Lung (tissue), 12 donors: ENCODE results near the gene LCLAT1. TPM values are rescaled to one million over a fixed set of nuclear protein-coding genes. Genes with fewer than 3 reads are reported as not detected.

Source experiments
- ATAC-seq: fragments of 200-7000 bp; cut with Tn5 transposase; one replicate; pipeline ENCODE4 v1.9.1; 2020; ENCODE audit warnings: moderate number of reproducible peaks; ENCODE audit not compliant: insufficient read depth, low FRiP score
- DNase-seq, 3 donors: peaks; one replicate each; pipeline ENCODE4 v3.0.0-alpha.2; 2013 to 2017
- H3K27ac ChIP-seq, 2 donors: one replicate each; pipeline ENCODE4 v1.5.1; 2013; ENCODE audit warnings: mild to moderate bottlenecking in 2 of 2, moderate library complexity in 2 of 2, control low read depth in 1 of 2, inconsistent platforms in 1 of 2, low read depth in 1 of 2, low read length in 1 of 2
- H3K27me3 ChIP-seq, 3 donors: one replicate each; pipeline ENCODE4 v1.5.1; 2013; ENCODE audit warnings: low read length in 2 of 3; ENCODE audit not compliant: control insufficient read depth in 3 of 3, insufficient read depth in 3 of 3
- H3K36me3 ChIP-seq, 4 donors: one replicate each; pipeline ENCODE4 v1.5.1; 2013; ENCODE audit warnings: low read length in 4 of 4, mild to moderate bottlenecking in 1 of 4, moderate library complexity in 1 of 4; ENCODE audit not compliant: control insufficient read depth in 4 of 4, insufficient read depth in 4 of 4
- H3K4me1 ChIP-seq, 5 donors: one replicate each; pipeline ENCODE4 v1.5.1; 2013; ENCODE audit warnings: low read length in 5 of 5, mild to moderate bottlenecking in 2 of 5, moderate library complexity in 1 of 5; ENCODE audit not compliant: control insufficient read depth in 5 of 5, insufficient read depth in 5 of 5
- H3K4me3 ChIP-seq: one replicate; pipeline ENCODE4 v1.5.1; 2013; ENCODE audit warnings: mild to moderate bottlenecking, control low read depth, moderate library complexity
- H3K9ac ChIP-seq, 2 donors: one replicate each; pipeline ENCODE4 v1.5.1; 2013; ENCODE audit warnings: low read length in 2 of 2, control low read depth in 1 of 2; ENCODE audit not compliant: insufficient read depth in 1 of 2
- H3K9me3 ChIP-seq, 4 donors: one replicate each; pipeline ENCODE4 v1.5.1; 2013; ENCODE audit warnings: low read length in 3 of 4, mild to moderate bottlenecking in 1 of 4, moderate library complexity in 1 of 4; ENCODE audit not compliant: control insufficient read depth in 4 of 4, insufficient read depth in 3 of 4
- WGBS, 2 donors: extraction: QIAGEN DNeasy Blood & Tissue Kit; methylation state at CpG; one replicate each; pipeline ENCODE4 v1.1.7; 2013; 5-methylcytosine and 5-hydroxymethylcytosine counted together
- polyA plus RNA-seq, 2 donors: library from polyadenylated mRNA; stranded (reverse); fragments of 200-250 nt; gene quantifications; one replicate each; pipeline ENCODE4 v1.2.1, GENCODE V29; 2013
- total RNA-seq, 2 donors: library from RNA; depleted of rRNA in 1 of 2; stranded (reverse); fragments of >200 nt in 1 of 2; gene quantifications; one replicate each; pipeline ENCODE4 v1.2.1, GENCODE V29; 2014 to 2021
- TF ChIP-seq, protein P1 (sequence below): IDR thresholded peaks from 2 replicates; pipeline ENCODE4 v1.5.1; 2012; ENCODE audit warnings: mild to moderate bottlenecking; ENCODE audit errors: control extremely low read depth, extremely low read depth
- donor health status: control.
- donor health status: control.
- donor health status: Bipolar disorder and iron deficiency.
- donor health status: healthy.
- donor health status: DM: yes; HTN: yes; CAD: no.

LCLAT1 gene
- total and polyA plus RNA-seq, 4 donors, result 2.4 to 24.2 (median 10.8) TPM

DNA sequence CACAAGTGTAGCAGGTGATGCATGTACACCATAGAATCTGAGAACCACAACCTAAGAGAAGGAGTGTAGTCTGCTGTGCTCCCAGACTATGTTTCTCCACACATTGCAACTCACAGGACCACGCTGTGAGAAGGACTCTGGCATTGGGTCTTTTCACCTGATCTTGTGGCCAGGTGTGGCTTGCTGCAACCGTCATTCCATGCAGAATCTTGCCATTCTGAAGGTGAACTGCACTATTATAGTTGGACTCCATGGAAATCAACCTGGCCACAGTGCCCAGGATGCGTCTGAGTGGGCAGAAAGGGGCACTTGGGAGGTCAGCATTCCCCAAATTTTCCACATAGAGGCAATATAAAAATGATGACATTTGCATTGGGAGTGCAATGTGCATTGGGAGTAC is 237.9 kb downstream of the LCLAT1 start:
- WGBS, 2 donors, result 70 to 93% methylated on average over 3 of the region's 3 CpGs
- H3K4me1 ChIP-seq, result peaks cover 0 to 14% (median 6%) of the 10 kb centered on the region in 5 donors
- ATAC-seq, result no peak
- no peaks in the 10 kb centered on the region for H3K27me3 ChIP-seq
- no peak overlapping the region for H3K4me3 ChIP-seq
- no peak overlapping the region for H3K9ac ChIP-seq
- TF ChIP-seq, protein P1, sequence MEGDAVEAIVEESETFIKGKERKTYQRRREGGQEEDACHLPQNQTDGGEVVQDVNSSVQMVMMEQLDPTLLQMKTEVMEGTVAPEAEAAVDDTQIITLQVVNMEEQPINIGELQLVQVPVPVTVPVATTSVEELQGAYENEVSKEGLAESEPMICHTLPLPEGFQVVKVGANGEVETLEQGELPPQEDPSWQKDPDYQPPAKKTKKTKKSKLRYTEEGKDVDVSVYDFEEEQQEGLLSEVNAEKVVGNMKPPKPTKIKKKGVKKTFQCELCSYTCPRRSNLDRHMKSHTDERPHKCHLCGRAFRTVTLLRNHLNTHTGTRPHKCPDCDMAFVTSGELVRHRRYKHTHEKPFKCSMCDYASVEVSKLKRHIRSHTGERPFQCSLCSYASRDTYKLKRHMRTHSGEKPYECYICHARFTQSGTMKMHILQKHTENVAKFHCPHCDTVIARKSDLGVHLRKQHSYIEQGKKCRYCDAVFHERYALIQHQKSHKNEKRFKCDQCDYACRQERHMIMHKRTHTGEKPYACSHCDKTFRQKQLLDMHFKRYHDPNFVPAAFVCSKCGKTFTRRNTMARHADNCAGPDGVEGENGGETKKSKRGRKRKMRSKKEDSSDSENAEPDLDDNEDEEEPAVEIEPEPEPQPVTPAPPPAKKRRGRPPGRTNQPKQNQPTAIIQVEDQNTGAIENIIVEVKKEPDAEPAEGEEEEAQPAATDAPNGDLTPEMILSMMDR, result no peak
- H3K9me3 ChIP-seq, result peaks cover 0 to 2% (median 0%) of the 10 kb centered on the region in 4 donors
- H3K36me3 ChIP-seq, result no peaks in the 10 kb centered on the region
- no peak for DNase-seq
- H3K27ac ChIP-seq, result no peak overlapping the region

DNA sequence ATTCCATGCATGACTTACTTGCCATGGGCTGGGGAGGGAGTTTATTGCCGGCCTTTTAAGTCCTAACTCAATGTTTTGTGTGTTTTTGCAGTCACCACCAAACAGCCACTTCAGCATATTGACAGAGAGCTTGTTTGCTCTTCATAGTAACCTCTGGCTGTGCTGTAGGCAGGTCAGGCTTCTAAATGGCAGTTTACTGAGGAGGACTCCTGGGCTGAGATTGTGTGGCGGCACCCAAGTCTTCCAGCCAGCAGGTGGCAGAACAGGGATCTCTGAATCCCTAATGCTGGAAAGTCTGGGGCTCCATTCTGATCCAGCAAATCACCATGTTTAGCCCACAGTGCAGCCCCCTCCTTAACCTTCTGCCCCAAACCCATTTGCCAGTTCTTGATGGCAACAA is 239.0 kb downstream of the LCLAT1 start:
- no peak overlapping the region for H3K4me3 ChIP-seq
- no peaks in the 10 kb centered on the region for H3K36me3 ChIP-seq
- ATAC-seq (no peak), DNase-seq (no peak)
- H3K27me3 ChIP-seq, result no peaks in the 10 kb centered on the region
- H3K27ac ChIP-seq, result no peak overlapping the region
- 73 to 98% methylated on average over 2 of the region's 2 CpGs for WGBS, 2 donors
- no peak overlapping the region for H3K9ac ChIP-seq
- peaks cover 0 to 14% (median 6%) of the 10 kb centered on the region in 5 donors for H3K4me1 ChIP-seq
- no peaks in the 10 kb centered on the region for H3K9me3 ChIP-seq
- TF ChIP-seq, protein P1, result no peak

DNA sequence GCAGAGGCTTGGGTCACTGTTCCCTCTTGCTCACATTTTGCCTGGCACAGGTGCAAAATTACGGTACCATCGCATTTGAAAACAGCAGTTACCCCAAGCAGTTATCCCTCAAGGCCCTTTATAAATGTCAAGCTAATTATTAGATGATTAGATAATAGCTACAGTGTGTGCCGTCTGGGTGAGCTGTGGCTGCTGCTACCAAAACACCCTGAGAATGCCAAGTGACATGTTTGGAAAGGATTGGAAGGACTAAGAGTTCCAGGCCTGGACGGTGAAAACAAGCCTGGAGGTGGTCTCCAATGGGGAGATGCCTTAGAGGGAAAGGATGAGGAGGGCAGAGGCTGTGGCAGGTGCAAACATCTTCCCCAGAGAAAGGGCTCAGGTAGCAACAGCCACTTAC is 239.6 kb downstream of the LCLAT1 start:
- TF ChIP-seq, protein P1, result no peak
- H3K4me1 ChIP-seq, result peaks cover 0 to 14% (median 6%) of the 10 kb centered on the region in 5 donors
- no peak overlapping the region for H3K9ac ChIP-seq
- H3K27me3 ChIP-seq, result no peaks in the 10 kb centered on the region
- H3K27ac ChIP-seq, result no peak overlapping the region
- H3K9me3 ChIP-seq, result no peaks in the 10 kb centered on the region
- no peak overlapping the region for H3K4me3 ChIP-seq
- H3K36me3 ChIP-seq, result no peaks in the 10 kb centered on the region
- DNase-seq (no peak), ATAC-seq (no peak)
- 70 to 85% methylated on average over 4 of the region's 4 CpGs for WGBS, 2 donors

DNA sequence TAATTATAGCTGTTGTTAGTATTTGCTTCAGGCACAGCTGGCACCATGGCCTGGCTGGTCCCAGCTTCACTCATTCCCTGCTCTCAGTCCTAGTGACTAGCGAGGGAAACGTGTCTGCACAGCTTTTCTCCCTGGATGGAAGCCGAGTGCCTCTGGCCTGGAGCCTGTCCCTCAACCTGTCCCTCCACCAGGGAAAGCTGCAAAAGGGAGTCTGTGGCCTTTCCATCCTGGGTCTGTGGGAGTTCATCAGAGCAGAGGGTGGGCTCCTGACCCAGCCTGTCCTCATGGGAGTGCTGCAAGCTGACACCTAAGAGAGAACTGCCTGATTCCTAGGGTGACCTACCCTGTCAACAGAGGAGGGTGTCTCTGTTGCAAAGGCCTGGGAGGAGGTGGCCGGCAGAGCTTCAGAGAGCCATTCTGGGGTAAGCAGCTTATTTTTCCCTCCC is 241.9 kb downstream of the LCLAT1 start:
- Histone ChIP-seq H3K9me3 (no peaks in the 10 kb centered on the region), H3K27me3 (no peaks in the 10 kb centered on the region), H3K27ac (peak overlapping the region; percentile 49 to 75), H3K9ac (no peak overlapping the region), H3K4me1 (peaks cover 0 to 14% (median 6%) of the 10 kb centered on the region in 5 donors), H3K36me3 (no peaks in the 10 kb centered on the region), H3K4me3 (no peak overlapping the region)
- 80 to 85% methylated on average over 4 of the region's 4 CpGs for WGBS, 2 donors
- TF ChIP-seq, protein P1, result no peak
- peak in 2 of 3 donors; percentile 27 to 54 for DNase-seq
- ATAC-seq, result no peak
